M059J (cell line): ENCODE results near the gene RNF20. TPM values are rescaled to one million over a fixed set of nuclear protein-coding genes. Genes with fewer than 3 reads are reported as not detected.
A peak's percentile ranks its signal among the peaks of the same experiment; 100 is the strongest.

Experiments used
- DNase-seq: peaks from one replicate; pipeline ENCODE4 v3.0.0-alpha.2; 2012; ENCODE audit warnings: low read depth
- total RNA-seq: library from RNA; depleted of rRNA; stranded (reverse); fragments of >200 nt; shearing (Covaris generic); gene quantifications from 2 replicates; pipeline ENCODE4 v1.2.3, GENCODE V29; 2014; rRNA removed

RNF20 gene
- total RNA-seq, 1 experiment from 2014 or later: 35.0 TPM

DNA sequence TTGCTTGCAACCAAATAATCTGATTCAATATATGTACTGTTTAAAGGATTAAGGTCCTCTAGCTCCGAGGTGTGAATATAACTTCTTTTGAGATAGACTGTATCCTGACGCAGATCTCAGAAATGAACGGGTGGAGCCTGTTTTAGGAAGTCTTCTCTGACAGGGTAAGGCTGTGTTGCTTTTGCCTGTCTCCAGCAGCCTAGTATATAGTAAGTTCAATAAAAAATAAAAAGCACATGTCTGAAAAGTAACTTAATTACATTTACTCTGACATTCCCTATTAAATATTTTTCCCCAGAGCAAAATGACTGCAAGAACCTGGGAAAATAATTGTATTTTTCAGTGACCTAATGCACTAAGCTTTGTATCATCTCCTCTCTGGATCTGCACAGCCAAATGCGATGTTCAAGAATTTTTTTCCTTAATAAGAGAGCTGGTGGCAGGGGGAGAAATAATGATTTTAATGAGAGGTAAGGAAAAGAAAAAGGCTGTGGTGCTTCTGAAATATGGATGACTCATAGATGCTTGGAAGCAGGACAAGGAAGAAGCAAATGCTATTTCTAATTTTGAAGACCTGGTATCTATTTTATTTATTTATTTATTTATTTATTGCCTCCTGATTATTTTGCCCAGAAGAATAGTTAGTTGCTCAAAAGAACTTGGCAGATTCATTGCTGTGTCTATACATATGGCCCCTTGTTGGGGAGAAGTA is 53.8 kb downstream of the RNF20 start:
- DNase-seq: no peak

DNA sequence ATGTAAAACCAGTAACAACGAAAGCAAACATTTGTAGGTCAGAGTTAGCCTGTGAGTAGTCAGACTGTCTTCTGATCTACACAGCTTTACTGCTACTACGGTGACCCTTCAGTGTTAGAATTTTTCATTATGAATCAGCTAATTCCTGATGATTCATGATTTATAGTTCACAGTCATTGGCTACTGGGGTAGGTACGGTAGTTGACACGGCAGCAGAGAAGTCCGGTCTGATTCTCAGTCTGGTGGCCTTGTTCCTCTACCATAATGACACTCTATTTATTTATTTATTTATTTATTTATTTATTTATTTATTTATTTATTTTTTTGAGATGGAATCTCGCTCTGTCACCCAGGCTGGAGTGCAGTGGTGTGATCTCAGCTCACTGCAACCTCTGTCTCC is 56.4 kb downstream of the RNF20 start:
- DNase-seq: peak; percentile 89

DNA sequence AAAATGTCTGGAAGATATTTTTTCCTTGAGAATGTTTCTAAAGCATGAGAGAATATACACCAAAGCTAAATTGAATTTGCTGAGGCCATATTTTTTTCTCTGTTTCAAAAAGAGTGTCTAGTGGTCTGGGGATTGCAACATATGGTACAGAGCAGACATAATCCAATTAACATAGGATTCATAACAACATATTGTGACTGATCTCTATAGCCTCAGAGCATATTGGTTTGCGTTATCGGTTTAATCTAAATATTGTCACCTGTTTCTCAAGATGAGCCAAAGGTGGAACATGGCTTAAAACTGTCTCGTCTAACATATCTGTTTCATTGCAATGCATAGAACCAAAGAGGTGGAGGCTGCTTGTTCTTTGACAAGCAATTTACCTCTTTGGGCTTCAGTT is 57.2 kb downstream of the RNF20 start:
- DNase-seq: no peak

DNA sequence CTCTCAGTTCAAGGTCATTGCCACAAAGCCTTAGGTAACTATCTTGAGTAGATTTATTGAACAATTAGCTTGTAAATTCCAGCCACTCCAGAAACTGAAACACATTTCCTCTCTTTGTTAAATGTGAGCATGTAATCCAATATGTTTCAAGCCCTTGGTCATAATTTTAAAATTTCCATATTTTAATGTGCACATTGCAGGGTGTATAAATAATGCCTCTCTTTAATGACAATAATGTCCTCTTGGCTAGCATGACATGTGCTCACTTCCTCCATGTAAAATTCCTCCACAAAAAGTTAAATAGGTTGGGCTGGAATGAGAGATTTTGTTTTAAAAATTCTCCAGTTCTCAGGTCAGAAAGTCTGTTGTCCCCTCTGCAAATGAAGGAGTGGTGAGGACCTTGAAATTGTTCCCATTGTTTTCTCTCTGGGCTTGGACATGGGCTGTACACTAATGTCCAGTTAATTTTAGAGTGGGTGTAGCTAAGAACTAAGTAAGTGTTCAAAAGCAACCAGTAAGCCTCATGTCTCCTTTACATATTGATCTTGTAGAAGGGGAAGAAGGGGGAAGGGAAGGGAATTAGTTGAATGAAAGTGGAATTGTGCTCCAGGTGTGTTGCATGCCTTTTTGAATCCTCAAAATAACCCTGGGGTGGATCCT is 58.3 kb downstream of the RNF20 start:
- no peak for DNase-seq

DNA sequence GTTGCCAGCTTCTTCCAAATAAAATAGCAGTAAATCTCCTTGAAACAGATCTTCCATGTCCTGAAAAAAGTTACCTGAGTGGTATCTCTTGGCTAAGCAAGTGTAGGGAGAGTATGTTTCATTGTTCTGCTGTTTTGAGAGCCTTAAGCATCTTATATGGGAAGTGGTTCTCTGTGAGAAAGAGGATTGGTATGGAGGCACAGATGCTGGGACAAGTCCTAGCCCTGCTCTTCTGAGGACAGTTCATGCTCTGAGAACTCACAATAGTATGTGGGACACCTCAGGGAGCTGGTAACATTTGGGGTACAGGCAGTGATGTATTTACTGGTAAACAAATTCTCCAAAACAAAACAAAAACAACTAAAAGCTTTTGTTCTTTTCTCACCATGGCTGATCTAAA is 59.1 kb downstream of the RNF20 start:
- no peak for DNase-seq

DNA sequence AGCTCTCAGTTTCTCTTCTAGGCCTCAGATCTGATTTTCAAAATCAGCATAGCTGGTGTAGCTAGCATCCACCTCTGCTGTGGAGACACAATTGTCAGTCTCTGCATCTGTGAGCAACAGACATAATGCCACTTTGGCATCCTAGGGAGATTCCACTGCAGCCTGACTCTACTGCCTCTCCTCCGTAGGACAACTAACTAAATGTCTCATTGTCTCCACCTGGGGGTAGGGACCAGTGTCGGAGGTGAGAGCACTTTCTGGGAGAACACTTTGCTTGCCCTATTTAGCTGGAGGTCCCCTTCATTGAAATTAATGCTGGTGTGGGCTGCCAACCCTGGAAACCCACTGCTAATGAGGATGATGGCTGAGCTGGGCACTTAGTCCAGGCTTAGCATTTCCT is 59.7 kb downstream of the RNF20 start:
- DNase-seq: no peak

DNA sequence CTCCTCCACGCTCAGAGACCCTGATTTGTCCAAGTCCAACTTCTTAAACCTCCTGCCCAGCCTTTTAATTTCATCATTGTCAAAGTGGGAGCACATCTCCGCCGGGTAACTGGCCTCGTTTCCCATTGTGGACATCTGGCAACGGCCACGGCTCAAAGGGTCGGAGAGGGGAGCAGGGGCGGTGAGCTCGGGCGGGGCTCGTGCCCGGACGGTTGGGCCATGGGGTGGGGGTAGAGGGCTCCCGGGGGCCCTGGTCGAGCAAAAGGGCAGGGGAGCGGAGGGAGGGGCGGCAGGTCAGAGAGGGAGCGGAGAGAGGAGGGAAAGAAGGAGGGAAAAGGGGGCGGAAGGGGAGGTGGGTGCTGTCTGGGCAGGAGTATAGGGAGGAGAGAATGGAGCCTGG is 61.1 kb downstream of the RNF20 start, which contains the start of gene PPP3R2:
TSS of gene PPP3R2 (minus strand) at position 174 of the 400 bp plus-strand sequence. CDS start at position 126, 48 bp downstream.
- no peak for DNase-seq

DNA sequence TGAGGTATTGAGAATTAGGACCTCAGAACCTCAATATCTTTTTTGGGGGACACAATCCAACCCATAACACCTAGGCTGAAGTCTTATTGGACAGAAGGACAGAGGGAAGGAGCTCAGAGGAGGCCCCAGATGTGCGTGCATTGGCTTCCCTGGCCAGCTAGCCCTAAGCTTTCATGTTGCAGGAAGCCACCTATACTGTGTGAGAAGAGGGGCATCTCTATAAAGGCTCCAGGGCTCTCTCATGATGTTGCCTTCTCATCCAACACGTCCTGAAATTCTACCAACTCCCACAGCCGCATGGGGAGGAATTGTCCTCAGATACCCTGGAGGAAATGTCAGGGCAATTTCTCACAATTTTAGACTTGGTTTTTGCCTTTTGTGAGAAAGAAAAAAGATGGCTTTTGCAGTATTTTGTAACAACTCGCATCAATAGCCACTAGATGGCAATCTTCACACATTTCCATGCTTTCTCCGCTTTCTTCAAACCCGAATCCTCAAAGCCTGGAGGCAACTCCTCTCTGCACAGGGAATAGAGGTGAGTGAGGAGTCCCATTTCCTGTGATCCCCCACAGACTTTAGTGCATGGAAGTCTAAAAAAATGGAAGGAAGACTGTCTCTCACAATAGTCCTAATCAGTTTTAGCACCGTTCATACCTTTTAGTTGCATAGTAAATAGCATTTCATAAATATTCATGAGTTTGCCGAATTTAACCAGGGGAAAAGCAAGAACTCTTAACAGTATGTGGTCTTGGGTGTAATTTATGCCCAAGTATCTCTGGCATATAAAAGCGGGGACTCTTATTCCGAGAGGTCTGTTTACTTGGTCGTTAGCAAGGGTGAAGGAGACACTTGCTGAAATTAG is 68.5 kb downstream of the RNF20 start:
- DNase-seq: peak; percentile 62

DNA sequence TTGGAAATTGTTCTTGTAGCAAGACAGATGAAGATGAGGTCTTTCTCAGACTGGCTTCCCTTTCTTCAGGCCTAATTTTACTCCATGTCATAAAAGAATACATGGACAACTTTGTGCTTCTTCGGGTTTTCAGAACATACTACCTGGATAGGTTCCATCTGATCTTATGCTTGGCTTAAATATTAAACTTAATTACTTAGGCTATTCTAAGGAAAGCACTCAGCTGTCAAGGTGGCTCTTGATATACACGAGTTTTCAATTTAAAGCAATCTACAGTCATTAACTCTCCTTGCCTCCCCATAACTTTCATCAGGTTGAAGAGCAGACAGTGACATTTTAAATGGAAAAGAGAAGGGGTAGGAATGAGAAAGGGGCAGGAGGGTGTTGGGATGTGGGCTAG is 70.6 kb downstream of the RNF20 start:
- DNase-seq: no peak

DNA sequence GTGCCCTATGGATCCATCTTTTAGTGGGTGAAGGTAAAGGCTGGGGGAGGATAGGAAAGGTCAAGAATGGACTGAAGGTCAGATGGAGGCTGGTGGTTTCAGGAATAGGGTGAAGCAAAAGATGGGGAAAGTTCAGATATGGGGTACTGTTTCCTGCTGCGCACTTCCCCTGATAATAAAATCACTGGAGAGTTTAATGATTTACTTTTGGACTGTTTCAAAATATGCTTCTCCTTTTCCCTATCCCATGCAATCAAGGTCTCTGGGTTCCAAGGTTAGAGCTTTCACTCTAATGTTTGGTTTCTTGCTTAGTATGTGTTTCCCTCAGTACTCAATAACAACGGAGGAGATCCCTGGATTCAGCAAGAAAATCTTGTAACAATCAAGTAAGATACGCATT is 71.9 kb downstream of the RNF20 start:
- no peak for DNase-seq

Other genes with a start within 250 kb of the RNF20 start
- not detected in 2 replicates for gene BAAT, start 148.8 kb upstream of the RNF20 start, total RNA-seq
- 29.2 and 34.4 TPM in 2 replicates for gene MRPL50, start 135.2 kb upstream of the RNF20 start, total RNA-seq
- gene ZNF189, start 135.0 kb upstream of the RNF20 start, total RNA-seq: 11.1 and 15.1 TPM in 2 replicates
- gene ALDOB, start 98.1 kb upstream of the RNF20 start, total RNA-seq: not detected in 2 replicates
- gene PPP3R2, start 61.1 kb downstream of the RNF20 start, total RNA-seq: not detected in 2 replicates
- gene GRIN3A, start 204.8 kb downstream of the RNF20 start, total RNA-seq: not detected in 2 replicates